ENCODE results near the gene PCK1. TPM values are rescaled to one million over a fixed set of nuclear protein-coding genes. Genes with fewer than 3 reads are reported as not detected.

PCK1 gene
- total RNA-seq, 1 donor from 2014 or later, result 7.7 TPM

DNA sequence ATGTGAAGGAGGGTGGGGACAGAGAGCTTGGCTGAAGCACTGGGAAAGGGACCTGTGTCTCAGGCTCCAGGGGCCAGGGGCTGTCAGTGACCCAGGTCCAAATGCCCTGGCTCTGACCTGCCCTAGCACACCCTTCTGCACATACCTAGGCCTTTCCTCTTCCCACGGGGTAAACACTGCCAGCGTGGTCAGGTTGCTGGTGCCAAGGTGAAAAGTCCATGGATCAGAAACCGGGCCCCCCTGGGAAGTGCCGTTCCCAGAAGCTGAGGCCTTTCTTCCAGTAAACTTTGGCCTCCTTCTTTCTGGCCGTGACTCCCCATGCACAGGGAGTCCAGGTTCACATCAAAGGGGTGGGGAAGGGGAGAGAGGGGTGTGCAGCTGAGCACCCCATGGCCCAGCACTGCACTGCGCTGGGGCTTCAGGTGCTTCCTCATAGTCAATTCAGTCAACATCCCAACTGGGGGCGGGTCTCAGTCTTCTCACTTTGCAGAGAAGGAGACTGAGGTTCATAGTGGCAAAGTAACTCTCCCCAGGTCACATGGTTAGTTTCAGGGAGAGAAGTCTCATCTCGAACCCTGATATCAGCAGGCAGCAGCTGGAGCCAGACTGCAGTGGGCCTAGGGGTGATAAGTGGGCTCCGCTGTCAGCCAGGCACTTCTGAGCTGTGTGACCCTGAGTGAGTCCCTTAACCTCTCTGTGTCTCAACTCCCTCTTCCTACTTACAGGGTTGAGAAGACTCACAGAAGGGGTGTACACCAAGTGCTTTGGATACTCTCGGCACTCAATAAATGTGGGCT lies 17.0 kb downstream of the PCK1 start:
- Histone ChIP-seq H3K4me1 (peaks cover 0 to 17% of the 10 kb centered on the region in 2 donors), H3K27ac (no peak overlapping the region), H3K4me3 (no peak overlapping the region), H3K27me3 (no peaks in the 10 kb centered on the region), H3K9me3 (no peaks in the 10 kb centered on the region), H3K36me3 (no peaks in the 10 kb centered on the region)
- intact Hi-C loops (cut with DNase I), result no loop called here
- TF ChIP-seq, protein P1, sequence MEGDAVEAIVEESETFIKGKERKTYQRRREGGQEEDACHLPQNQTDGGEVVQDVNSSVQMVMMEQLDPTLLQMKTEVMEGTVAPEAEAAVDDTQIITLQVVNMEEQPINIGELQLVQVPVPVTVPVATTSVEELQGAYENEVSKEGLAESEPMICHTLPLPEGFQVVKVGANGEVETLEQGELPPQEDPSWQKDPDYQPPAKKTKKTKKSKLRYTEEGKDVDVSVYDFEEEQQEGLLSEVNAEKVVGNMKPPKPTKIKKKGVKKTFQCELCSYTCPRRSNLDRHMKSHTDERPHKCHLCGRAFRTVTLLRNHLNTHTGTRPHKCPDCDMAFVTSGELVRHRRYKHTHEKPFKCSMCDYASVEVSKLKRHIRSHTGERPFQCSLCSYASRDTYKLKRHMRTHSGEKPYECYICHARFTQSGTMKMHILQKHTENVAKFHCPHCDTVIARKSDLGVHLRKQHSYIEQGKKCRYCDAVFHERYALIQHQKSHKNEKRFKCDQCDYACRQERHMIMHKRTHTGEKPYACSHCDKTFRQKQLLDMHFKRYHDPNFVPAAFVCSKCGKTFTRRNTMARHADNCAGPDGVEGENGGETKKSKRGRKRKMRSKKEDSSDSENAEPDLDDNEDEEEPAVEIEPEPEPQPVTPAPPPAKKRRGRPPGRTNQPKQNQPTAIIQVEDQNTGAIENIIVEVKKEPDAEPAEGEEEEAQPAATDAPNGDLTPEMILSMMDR (IDR thresholded peaks at IDR 0.05), result no peak
- no peak for DNase-seq (ENCODE audit: low spot score in 2 of 2)

DNA sequence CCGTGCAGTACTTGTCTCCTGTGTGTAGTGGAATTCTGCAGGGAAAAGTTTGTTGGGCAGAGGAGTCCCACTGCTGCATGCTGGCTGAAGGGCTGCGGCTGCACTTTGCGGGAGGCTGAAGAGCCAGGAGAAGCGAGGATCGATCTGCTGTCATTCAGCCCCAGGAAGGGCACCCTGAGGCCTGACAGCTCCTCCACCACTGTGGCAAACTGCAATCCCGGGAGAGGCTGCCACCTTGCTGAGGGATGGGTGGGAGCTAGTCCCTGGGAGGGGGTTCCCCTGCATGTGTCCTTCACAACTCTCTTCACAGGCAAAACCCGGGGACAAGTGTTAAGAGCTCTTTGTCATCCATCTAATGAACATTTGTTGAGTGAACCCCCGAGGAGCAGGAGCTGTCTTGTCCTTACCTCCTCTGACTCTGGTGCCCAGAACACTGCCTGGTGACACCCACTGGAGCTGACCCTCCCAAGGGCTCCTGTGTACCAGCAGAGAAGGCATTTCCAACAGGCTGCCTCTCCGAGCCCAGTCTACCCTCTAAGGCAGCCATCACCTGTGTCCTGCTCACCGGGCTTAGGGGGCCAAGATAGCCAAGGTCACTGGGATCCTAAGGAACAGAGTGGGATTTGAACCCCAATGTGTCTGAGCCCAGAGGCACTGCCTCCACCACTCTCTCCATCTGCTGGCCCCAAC lies 17.7 kb downstream of the PCK1 start:
- no peak overlapping the region for H3K4me3 ChIP-seq
- no peaks in the 10 kb centered on the region for H3K36me3 ChIP-seq
- H3K9me3 ChIP-seq, result no peaks in the 10 kb centered on the region
- TF ChIP-seq, protein P1 (IDR thresholded peaks at IDR 0.05), result no peak
- peaks cover 0 to 23% of the 10 kb centered on the region in 2 donors for H3K4me1 ChIP-seq
- DNase-seq (ENCODE audit: low spot score in 2 of 2), result no peak
- H3K27me3 ChIP-seq, result no peaks in the 10 kb centered on the region
- H3K27ac ChIP-seq, result no peak overlapping the region
- intact Hi-C loops (cut with DNase I), result no loop called here

DNA sequence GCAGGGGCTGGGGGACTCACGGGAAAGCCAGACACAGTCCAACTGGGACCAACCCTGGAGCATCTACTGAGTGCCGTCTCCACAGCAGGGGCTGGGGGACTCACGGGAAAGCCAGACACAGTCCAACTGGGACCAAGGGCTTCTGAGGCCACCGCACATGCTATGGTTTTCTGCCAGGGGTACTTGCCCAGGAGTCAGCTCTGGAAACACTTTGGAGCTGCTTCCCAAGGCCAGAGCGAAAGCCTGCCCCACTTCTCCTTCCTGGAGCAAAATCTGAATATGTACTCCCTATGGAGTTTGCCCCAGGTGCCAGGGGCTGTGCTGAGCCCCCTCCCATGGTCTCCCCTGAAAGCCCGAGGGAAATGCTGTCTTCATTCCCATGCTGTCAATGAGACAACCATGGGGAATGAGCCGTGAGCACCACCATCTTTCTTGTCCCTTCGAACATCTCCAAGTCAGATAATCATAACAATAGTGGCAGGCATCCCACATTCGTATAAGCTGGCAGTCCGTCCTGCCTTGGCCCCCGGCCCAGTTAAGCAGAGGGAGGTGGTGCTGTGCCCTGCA lies 18.5 kb downstream of the PCK1 start:
- H3K36me3 ChIP-seq, result no peaks in the 10 kb centered on the region
- no peaks in the 10 kb centered on the region for H3K27me3 ChIP-seq
- intact Hi-C loops (cut with DNase I), result no loop called here
- DNase-seq (ENCODE audit: low spot score in 2 of 2), result no peak
- no peaks in the 10 kb centered on the region for H3K9me3 ChIP-seq
- no peak overlapping the region for H3K27ac ChIP-seq
- TF ChIP-seq, protein P1 (IDR thresholded peaks at IDR 0.05), result no peak
- H3K4me3 ChIP-seq, result no peak overlapping the region
- peaks cover 0 to 23% of the 10 kb centered on the region in 2 donors for H3K4me1 ChIP-seq

DNA sequence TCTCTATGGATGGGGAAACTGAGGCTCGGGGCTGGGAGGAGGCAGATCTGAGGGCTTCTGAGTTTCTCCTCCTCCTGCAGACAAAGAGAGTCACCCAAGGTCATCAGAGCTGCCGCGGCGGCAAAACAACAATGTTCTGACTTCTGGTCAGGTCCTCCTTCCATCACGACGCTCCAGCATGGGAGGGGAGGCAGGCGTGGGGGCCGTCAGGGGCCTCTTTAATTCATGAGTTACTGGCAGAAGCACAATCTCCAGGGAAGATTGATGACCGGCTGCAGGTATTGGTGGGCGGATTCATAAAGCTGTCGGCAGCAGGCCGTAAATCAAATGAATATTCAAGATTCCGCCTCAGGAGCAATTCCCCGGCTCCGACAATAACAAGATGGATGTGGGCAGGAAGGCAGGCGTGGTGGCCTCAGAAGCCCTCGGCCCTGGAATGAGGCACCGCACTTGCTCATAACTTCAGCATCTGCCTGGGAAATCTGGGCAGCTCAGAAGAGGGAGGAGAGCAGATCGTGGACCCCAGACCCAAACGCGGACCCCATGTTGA lies 19.1 kb downstream of the PCK1 start:
- H3K4me1 ChIP-seq, result peaks cover 0 to 23% of the 10 kb centered on the region in 2 donors
- TF ChIP-seq, protein P1 (IDR thresholded peaks at IDR 0.05), result no peak
- no peak for DNase-seq (ENCODE audit: low spot score in 2 of 2)
- no peaks in the 10 kb centered on the region for H3K27me3 ChIP-seq
- H3K9me3 ChIP-seq, result no peaks in the 10 kb centered on the region
- H3K27ac ChIP-seq, result no peak overlapping the region
- H3K36me3 ChIP-seq, result no peaks in the 10 kb centered on the region
- no peak overlapping the region for H3K4me3 ChIP-seq
- intact Hi-C loops (cut with DNase I), result loop anchor here (5.0 kb wide), 1 partner anchor 188 kb away; the partner anchor contains the start of gene RBM38

DNA sequence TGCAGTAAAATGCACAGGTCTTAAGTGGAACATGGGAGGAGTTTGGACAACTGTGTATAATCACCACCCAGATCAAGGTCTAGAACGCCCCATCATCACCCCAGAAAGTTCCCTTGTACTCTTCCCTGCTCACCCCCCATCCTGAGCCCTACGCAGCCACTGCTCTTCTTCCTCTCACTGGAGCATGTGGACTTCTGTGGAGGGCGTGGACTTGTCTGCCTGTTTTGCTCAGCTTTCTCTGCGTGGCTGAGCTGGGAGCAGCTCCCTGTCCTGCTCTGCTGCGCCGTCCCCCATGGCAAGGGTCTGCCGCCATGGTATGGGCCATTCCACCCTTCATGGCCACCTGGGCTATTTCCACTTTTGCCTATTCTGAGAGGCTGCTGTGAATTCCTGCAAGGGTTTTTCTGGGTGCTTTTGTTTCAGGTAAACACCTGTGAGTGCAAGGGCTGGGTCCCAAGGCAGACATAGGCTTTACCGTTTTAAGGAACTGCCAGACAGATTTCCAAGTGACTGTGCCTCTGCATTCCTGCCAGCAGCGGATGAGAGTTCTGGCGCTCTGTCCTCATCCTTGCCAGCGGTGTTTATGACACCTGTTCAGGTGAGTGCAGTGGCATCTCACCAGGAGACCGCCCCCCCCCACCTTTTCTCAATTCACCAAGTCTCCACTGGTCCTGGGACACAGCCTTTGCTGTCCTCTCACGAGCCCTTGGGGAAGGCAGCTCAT lies 19.7 kb downstream of the PCK1 start:
- H3K27me3 ChIP-seq, result no peaks in the 10 kb centered on the region
- H3K4me3 ChIP-seq, result no peak overlapping the region
- intact Hi-C loops (cut with DNase I), result loop anchor here (5.0 kb wide), 1 partner anchor 188 kb away; the partner anchor contains the start of gene RBM38
- H3K4me1 ChIP-seq, result peaks cover 0 to 23% of the 10 kb centered on the region in 2 donors
- no peaks in the 10 kb centered on the region for H3K36me3 ChIP-seq
- H3K9me3 ChIP-seq, result no peaks in the 10 kb centered on the region
- TF ChIP-seq, protein P1 (IDR thresholded peaks at IDR 0.05), result no peak
- DNase-seq (ENCODE audit: low spot score in 2 of 2), result no peak
- H3K27ac ChIP-seq, result peak overlapping the region in 1 of 2 donors; percentile 83
